UCSD-AML1 (cell line): Measurements from ENCODE around the gene AKR1C2.
"Not testable (repeated sequence)": the region's sequence is repeated elsewhere in the genome, so short reads cannot be mapped to it uniquely, and the experiment has no call there.

Source experiments
- DNase-seq: peaks from one replicate; lab custom pipeline; 2025; ENCODE audit not compliant: unreplicated experiment; lab: John Stamatoyannopoulos, UW

AKR1C2 gene

DNA sequence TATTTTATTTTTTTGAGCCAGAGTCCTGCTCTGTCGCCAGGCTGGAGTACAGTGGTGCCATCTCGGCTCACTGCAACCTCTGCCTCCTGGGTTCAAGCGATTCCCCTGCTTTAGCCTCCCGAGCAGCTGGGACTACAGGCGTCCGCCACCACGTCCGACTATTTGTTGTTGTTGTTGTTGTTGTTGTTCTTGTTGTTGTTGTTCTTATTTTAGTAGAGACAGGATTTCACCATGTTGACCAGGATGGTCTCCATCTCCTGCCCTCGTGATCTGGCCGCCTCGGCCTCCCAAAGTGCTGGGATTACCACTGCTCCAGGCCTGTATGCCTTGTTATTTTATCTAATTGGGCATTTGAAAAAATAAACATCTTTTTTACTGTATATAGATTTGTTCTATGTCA, 42.1 kb downstream of the AKR1C2 start:
- DNase-seq = not testable (repeated sequence)

DNA sequence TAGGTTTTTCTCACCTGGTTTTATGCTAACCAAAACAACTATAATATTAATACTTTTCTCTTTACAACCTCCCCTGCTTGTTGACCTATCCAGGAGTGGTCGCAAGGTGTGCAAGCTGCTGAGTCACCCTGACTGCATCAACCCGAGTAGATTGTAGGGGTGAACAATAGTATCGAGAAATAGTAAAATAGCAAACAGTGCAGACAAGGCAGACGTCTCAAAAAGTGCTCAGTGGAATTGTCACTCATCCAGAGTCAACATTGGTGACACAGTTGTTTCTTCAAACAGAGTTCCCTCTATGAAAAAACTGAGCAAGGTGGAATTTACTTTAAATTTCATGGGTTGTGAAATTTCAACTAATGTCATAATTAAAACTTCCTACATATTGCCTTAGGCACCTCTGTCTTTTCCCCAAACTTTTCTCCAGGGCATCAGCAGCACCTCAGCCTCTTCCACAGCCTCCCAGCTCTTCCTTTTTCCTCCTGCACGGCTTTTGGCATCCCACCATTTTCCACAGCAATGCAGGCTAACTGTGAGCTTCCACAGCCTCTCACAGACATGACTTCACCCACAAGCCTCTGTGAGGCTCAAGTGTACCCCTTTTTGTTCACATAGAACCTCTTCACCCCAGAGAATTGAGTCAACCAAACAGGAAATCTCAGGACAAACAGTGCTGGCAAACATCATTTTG, 46.6 kb downstream of the AKR1C2 start:
- not testable (repeated sequence) for DNase-seq

DNA sequence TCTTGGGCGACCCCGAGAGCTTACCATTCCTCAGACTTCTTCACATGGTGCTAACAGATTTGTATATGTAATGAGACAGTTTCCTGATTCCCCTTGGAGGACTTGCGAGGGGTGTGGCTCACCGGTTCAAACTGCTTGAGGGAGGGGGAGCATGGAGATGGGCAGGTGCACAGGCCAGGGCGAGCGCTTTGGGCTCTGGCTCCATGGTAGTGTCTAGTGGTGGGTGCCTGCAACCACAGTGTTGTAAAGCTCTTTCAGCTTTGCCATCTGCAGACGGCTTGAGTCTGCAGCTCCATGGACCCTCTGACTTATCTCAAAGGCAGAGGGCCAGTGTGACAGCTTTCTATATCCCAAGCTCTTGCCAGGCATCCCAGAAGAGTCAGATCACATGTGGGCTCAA, 47.6 kb downstream of the AKR1C2 start:
- not testable (repeated sequence) for DNase-seq

DNA sequence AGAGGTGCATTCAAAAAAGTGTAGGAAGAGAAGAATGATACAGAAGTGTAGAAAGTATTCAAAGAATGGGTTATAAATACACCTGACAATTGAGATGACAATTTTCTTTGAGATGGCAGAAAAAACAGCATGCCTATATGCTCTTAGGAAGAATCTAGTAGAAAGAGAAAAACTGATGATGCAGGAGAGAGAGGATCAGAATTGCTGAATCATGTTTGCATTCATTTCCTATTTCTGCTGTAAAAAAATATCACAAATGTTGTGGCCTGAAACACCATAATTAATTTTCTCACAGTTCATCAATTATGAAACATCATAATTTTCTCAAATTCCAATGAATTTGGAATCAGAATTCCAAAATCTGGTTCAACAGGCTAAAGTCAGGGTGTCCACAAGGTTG, 50.3 kb downstream of the AKR1C2 start:
- DNase-seq = no peak

DNA sequence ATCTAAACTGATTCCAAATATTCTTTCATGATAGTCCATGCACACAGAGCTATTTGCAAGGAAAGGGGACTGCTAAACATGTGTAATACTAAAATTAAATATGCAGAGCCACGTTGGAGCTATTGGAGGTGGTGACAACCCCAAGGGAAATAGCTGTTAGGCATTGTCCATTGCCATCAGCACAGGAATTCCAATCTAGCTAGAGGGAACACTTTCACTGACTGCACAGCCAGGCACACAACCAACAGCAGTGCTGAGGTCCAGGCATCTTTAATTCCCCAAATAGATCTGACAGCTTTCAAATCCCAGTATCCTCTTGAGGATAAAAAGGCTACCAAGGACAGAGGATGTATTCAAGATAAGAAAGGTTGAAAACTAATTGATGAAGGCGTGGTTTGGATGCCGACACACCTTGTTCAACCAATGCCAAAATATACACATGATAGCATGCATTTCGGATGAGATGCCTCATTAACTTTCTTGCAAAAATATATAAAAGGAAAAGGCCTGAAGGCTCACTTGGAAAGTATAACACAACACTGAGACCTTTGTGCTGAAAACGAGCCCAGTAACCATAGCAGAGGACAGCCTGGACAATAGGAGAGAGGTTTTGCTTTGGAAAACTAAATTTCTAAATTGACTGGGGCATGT, 52.0 kb downstream of the AKR1C2 start:
- not testable (repeated sequence) for DNase-seq

DNA sequence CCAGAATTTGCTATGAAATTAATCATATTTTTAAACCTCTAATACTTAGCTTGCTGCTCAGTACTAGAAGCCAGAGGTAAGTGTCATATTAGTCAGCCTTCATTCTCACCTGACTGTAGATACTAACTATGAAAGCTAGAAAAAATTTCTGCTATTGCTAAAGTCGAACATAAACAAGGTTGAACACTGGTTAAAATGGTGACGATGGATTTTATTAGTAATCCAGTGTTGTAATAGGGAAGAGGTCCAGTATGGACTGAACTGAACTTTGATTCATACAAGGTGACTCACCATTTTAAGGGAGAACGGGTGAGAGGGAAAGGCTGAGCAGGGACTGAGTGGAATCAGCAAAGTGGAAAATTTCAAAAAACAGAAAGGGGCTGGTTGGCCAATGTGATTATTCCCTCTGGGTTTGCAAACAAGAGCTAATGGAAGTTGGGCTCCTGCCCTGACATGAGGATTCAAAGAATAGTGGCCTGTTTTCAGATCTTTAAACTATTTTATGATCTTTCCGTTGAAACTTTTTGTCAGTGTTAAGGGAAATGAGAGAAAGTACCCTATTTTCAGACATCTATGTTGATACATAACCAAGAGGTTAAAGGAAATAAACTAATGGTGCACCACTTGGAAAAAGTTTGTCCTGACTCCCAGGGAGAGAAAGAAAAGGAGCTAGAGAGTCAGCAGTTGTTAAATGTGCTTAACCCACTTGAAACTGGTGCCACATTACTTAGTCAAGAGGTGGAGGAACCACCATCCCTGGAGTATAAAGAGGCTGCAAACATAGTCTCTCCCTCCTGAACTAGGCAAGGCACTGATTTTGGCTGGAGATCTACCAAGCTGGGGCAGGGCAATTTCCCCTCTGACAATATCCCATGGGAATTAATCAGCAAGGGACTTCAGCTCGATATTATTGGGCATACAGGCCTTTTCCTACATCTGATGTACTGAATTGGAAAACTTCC, 55.7 kb downstream of the AKR1C2 start:
- DNase-seq = no peak

DNA sequence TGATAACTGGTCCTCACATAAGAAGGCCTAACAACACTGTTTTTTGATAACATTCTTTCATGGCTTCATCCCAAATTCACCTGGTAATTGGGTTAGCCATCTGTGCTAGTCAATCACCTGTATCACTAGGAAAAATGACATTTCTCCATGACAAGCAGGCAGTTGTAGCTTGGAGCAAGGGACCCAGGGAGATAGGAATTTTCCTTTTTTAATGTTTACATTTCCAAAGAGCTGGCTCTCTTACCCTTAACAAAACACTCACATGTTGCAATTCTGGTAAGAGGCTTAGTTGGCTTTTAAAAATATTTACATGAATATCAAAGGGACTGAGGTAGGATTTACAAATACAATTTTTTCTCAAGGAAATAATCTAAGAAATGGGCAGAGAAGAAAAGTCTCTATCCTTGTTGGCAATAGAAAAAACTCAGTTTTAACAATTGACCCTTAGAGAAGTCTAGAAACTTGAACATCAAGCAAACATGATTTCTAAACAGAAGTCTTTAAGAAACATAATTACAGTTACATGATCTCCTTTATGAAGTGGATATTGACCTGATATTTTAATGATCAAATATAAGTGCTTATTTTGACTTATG, 56.5 kb downstream of the AKR1C2 start:
- DNase-seq = no peak

DNA sequence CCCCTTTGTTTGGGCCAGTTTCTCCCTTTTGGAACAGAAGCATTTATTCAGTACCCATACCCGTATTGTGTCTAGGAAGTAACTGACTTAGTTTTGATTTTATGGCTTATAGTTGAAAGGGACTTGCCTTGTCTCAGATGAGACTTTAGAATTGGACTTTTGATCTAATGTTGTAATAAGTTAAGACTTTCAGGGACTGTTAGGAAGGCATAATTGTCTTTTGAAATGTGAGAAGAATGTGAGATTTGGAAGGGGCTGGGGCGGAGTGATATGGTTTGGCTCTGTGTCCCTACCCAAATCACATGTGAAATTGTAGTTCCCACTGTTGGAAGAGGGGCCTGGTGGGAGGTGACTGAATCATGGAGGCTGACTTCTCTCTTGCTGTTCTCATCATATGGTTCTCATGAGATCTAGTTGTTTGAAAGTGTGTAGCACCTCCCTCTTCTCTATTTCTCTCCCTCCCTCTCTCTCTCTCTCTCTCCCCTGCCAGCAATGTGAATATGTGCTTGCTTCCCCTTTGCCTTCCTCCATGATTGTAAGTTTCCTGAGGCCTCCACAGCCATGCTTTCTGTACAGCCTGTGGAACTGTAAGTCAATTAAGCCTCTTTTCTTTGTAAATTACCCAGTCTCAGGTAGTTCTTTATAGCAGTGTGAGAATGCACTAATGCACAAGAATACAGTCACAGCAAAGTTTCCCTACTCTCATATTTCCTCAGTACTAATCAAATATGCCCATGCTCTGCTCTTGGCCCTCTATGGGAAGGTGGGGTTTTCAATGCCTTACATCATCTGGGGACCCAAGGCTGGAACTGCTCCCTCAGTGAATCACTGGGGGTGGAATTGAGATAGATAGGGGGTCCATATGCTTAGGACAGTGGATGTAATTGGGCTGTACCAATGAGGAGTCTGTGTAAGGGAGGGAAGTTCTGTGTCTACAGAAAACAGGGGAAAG, 57.6 kb downstream of the AKR1C2 start:
- DNase-seq = no peak

DNA sequence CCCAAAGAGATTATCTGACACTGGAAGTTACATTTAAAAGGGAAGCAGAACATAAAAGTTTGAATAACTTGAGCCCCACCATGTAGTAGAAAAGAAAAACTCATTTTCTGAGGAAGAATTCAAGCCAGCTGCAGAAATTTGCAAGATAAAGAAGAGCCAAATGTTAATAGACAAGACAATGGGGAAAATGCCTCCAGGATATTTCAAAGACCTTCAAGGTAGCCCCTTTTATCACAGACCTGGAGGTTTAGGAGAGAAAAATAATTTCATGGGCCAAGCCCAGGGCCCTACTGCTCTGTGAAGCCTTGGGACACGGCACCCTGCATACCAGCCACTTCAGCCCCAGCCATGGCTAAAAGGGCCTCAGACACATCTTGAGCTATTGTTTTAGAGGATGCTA, 58.8 kb downstream of the AKR1C2 start:
- no peak for DNase-seq

DNA sequence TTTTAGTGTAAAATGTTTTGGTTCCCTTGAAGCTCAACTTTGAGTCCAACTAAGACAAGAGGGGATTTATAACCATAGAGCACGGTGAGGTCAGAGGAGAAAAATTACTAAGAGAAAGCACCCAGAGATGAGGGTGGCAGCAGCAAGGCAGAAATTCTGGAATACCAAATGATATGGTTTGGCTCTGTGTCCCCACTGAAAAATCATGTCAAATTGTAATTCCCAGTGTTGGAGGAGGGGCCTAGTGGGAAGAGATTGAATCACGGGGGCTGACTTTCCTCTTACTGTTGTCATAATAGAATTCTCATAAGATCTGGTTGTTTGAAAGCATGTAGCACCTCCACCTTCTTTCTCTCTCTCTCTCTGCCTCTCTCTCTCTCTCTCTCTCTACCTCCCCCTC, 59.8 kb downstream of the AKR1C2 start:
- DNase-seq = no peak

DNA sequence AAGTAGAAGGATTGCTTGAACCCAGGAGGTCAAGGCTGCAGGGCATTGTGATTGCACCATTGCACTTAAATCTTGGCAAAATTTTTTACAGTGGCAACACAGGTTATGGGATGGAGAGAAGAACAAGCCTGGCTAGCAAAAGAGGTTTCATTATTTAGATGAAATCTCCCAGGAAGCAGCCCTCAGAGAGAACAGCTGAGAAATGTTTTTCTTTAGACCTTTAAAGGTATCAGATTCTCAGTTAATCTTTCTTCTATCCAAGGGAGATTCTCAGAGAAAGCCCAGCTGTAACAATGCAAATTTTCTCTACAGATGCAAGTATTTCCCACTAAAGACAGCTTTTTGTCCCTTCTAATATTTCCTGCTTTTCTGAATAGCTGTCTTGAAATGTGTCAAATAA, 60.2 kb downstream of the AKR1C2 start:
- not testable (repeated sequence) for DNase-seq

DNA sequence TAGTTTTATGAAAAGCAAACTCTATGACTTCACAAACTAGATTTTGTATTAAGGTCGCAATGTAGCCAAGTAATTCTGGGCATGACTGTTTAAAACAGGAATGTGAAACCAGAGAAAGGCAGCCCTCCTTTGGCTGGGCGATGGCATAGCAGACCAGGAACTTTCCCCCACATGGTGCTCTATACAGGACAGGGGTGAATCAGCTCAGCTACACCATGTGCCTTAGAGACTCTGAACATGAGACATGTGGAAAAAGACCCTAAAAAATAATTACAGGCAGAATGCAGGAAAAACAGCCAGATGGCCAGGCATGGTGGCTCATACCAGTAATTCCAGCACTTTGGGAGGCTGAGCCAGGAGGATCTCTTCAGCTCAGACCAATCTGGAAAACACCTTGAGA, 60.7 kb downstream of the AKR1C2 start:
- not testable (repeated sequence) for DNase-seq

DNA sequence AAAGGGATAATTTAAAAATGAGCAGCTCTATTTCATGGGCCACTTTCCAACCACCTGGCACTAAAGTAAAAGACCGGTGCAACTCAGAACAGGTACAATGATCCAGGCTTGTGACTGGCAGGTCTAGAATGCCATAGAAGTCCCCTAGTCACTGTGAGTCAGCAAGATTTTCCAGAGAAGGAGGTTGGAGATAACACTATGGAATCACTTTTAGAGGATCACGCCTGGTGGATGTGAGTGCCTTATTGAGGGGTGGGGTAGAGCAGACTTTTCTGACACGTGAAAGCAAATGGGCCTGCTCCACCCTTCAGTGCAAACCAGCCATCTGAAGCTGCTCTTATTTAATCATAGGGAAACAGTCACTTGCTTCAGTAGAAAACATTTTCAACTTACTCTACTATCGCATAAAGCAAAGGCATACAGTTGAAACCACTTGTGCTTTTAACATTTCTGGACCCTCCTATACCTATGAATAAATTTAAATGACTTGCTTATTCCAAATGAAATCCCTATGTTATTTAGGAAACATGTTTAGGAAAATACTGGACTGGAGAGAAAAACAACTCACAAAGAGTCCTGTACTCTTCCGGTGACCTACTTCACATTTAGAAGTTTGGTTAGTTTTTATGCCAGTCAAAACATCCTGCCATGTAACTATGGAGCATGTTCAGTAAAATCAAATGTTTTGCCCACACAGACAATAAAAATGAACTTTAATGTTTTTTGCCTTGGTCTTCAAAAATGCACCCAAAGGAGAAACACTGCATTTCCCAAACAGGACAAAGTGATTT, 61.9 kb downstream of the AKR1C2 start:
- no peak for DNase-seq

DNA sequence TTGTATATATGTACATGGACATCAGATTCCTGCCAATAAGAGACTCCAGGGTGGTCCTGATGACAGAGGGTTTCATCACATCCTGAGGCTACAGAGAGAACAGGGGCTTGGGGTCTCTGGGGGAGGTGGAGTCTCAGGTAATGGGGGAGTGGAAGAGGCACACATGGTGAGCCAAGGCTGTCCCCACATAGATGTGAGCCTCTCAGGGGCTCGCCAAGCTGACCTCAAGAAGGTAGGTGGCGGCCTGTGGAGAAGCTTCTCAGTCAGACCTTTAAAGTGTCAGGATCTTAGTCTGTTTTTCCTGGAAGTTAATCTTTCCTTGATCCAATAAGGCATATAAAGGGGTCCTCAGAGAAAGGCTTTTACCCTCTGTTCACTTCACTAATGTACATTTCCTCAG, 62.7 kb downstream of the AKR1C2 start:
- DNase-seq = not testable (repeated sequence)

DNA sequence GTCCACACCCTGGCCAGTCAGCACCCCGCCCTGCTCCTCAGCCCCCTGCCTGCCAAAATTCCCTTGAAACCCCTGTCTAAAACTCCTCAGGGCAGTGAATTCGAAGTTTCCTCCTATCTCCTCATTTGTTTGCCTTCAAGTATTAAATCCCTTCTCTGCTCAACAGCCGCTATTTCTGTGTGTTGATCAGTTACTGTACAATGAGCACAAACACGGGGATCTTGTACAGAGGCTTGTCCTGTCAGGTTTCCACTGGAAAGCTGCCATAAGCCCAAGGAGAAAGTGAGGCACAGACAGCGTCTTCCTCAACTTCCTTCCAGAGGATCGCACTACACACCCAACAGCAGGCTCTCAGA, 63.6 kb downstream of the AKR1C2 start:
- DNase-seq = not testable (repeated sequence)

DNA sequence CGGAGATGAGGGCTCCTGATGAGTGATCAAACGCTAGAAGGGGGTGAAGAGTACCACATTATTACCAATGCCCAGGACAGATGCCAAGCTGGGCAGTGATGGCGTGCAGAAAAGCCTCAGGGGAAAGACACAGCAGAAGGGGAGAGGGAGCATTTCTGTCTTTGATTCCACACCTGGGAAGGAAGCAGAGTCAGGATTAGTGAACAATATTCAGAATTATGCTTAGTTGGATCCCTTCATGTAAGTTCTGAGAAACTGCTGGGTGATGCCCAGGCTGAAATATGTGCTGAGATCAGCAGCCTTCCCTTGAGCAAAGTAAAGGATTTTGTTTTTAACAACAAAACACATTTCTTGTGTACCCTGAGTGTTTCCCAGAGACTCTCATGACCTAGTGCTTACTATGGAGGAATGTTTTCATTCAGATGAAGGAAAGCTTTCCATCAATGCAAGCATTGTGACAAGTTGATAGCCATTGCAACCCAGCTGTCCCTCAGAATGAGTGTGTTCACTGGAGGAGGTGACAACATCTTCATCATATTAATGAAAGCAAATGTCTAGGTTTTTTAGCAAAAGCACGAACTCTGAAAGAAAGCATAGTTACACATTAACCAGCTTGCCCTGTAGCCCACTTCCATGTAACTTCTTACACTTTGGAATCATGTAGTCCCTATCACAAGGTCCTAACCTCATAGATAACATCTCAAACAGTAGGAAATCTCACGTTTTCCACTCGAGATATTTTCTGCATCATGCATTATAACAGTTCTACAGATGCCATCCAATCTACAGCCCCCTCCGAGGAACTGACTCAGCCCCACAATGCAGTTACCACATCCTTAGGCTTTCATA, 64.2 kb downstream of the AKR1C2 start:
- DNase-seq = no peak
